Ectodermal cell (in vitro differentiated cells): ENCODE measurements around the gene PEAK3.

Experiments used
- H3K27ac ChIP-seq: 2 replicates; pipeline ENCODE4 v1.7.0; 2013; ENCODE audit warnings: mild to moderate bottlenecking, low read depth, low read length; ENCODE audit not compliant: insufficient read depth, poor library complexity, severe bottlenecking
- H3K27me3 ChIP-seq: 2 replicates; pipeline ENCODE4 v1.7.0; 2013; ENCODE audit warnings: mild to moderate bottlenecking, low read length; ENCODE audit not compliant: insufficient read depth, control insufficient read depth, poor library complexity, severe bottlenecking
- H3K36me3 ChIP-seq: one replicate; pipeline ENCODE4 v1.7.0; 2013; ENCODE audit warnings: low read length; ENCODE audit not compliant: control insufficient read depth, insufficient read depth
- H3K4me1 ChIP-seq: one replicate; pipeline ENCODE4 v1.7.0; 2013; ENCODE audit warnings: low read length; ENCODE audit not compliant: control insufficient read depth, insufficient read depth
- H3K4me3 ChIP-seq: 2 replicates; pipeline ENCODE4 v1.7.0; 2013; ENCODE audit warnings: low read depth, low read length, control low read depth; ENCODE audit not compliant: insufficient read depth
- H3K9me3 ChIP-seq: 2 replicates; pipeline ENCODE4 v1.7.0; 2013; ENCODE audit warnings: mild to moderate bottlenecking, low read length, moderate library complexity; ENCODE audit not compliant: control insufficient read depth
- WGBS, 2 experiments: methylation state at CpG; one replicate each; pipeline ENCODE4 v1.1.7; 2013; ENCODE audit warnings: missing lambda C conversion rate in 2 of 2; 5-methylcytosine and 5-hydroxymethylcytosine counted together

Gene PEAK3

GRCh38 chr19:2325281-2326046, 43.5 kb upstream of the PEAK3 start:
- no peak overlapping the region for H3K27ac ChIP-seq
- H3K4me3 ChIP-seq, result no peak overlapping the region
- H3K27me3 ChIP-seq, result no peaks in the 10 kb centered on the region
- no peaks in the 10 kb centered on the region for H3K36me3 ChIP-seq
- H3K4me1 ChIP-seq, result peaks cover 10% of the 10 kb centered on the region
- 89 to 91% methylated on average over 29 of the region's 29 CpGs for WGBS, 2 experiments
- no peaks in the 10 kb centered on the region for H3K9me3 ChIP-seq

- Histone ChIP-seq H3K4me1 (peaks cover 7% of the 10 kb centered on the region), H3K27me3 (no peaks in the 10 kb centered on the region), H3K27ac (no peak overlapping the region), H3K9me3 (no peaks in the 10 kb centered on the region), H3K36me3 (no peaks in the 10 kb centered on the region), H3K4me3 (no peak overlapping the region)
- 92 to 94% methylated on average over 34 of the region's 34 CpGs for WGBS, 2 experiments
These were observed 42.4 kb upstream of the PEAK3 start for GRCh38 chr19:2324220-2324948.

GRCh38 chr19:2323707-2324106, 41.7 kb upstream of the PEAK3 start:
- 95 to 96% methylated on average over 16 to 19 of the region's 19 CpGs for WGBS, 2 experiments

GRCh38 chr19:2321565-2322283, 39.7 kb upstream of the PEAK3 start:
- H3K9me3 ChIP-seq, result no peaks in the 10 kb centered on the region
- no peak overlapping the region for H3K4me3 ChIP-seq
- peaks cover 1% of the 10 kb centered on the region for H3K4me1 ChIP-seq
- H3K36me3 ChIP-seq, result no peaks in the 10 kb centered on the region
- H3K27ac ChIP-seq, result no peak overlapping the region
- WGBS, 2 experiments, result 94% methylated on average over 39 of the region's 39 CpGs
- no peaks in the 10 kb centered on the region for H3K27me3 ChIP-seq

More at GRCh38 chr19:2323707-2324106, 41.7 kb upstream of the PEAK3 start:
- Histone ChIP-seq H3K4me3 (no peak overlapping the region), H3K27ac (no peak overlapping the region), H3K4me1 (peaks cover 7% of the 10 kb centered on the region), H3K9me3 (no peaks in the 10 kb centered on the region), H3K36me3 (no peaks in the 10 kb centered on the region), H3K27me3 (no peaks in the 10 kb centered on the region)

GRCh38 chr19:2320939-2321338, 39.0 kb upstream of the PEAK3 start:
- Histone ChIP-seq H3K4me3 (no peak overlapping the region), H3K27ac (no peak overlapping the region), H3K4me1 (no peaks in the 10 kb centered on the region), H3K36me3 (no peaks in the 10 kb centered on the region), H3K27me3 (no peaks in the 10 kb centered on the region), H3K9me3 (no peaks in the 10 kb centered on the region)
- WGBS, 2 experiments, result 90 to 92% methylated on average over 12 of the region's 12 CpGs

- 87 to 88% methylated on average over 12 of the region's 12 CpGs for WGBS, 2 experiments
- Histone ChIP-seq H3K27me3 (no peaks in the 10 kb centered on the region), H3K4me3 (no peak overlapping the region), H3K4me1 (no peaks in the 10 kb centered on the region), H3K27ac (no peak overlapping the region), H3K9me3 (no peaks in the 10 kb centered on the region), H3K36me3 (no peaks in the 10 kb centered on the region)
These were observed 38.1 kb upstream of the PEAK3 start for GRCh38 chr19:2320049-2320448.

- no peaks in the 10 kb centered on the region for H3K4me1 ChIP-seq
- 92 to 93% methylated on average over 20 of the region's 20 CpGs for WGBS, 2 experiments
- H3K27me3 ChIP-seq, result no peaks in the 10 kb centered on the region
- no peak overlapping the region for H3K27ac ChIP-seq
- no peak overlapping the region for H3K4me3 ChIP-seq
- H3K36me3 ChIP-seq, result no peaks in the 10 kb centered on the region
- H3K9me3 ChIP-seq, result peaks cover 3% of the 10 kb centered on the region
These were observed 37.6 kb upstream of the PEAK3 start for GRCh38 chr19:2319551-2319950.

GRCh38 chr19:2318923-2319322, 36.9 kb upstream of the PEAK3 start:
- Histone ChIP-seq H3K4me3 (no peak overlapping the region), H3K9me3 (peaks cover 3% of the 10 kb centered on the region), H3K27ac (no peak overlapping the region), H3K4me1 (no peaks in the 10 kb centered on the region), H3K27me3 (no peaks in the 10 kb centered on the region), H3K36me3 (no peaks in the 10 kb centered on the region)
- 94% methylated on average over 5 to 6 of the region's 6 CpGs for WGBS, 2 experiments

GRCh38 chr19:2317756-2318155, 35.8 kb upstream of the PEAK3 start:
- Histone ChIP-seq H3K4me3 (no peak overlapping the region), H3K27me3 (peaks cover 5% of the 10 kb centered on the region), H3K9me3 (peaks cover 3% of the 10 kb centered on the region), H3K4me1 (no peaks in the 10 kb centered on the region), H3K36me3 (no peaks in the 10 kb centered on the region), H3K27ac (no peak overlapping the region)
- WGBS, 2 experiments, result 92 to 94% methylated on average over 25 of the region's 25 CpGs

GRCh38 chr19:2317300-2317699, 35.3 kb upstream of the PEAK3 start:
- Histone ChIP-seq H3K4me1 (no peaks in the 10 kb centered on the region), H3K27me3 (peaks cover 9% of the 10 kb centered on the region), H3K9me3 (peaks cover 3% of the 10 kb centered on the region), H3K36me3 (no peaks in the 10 kb centered on the region), H3K27ac (no peak overlapping the region), H3K4me3 (no peak overlapping the region)
- WGBS, 2 experiments, result 89 to 93% methylated on average over 13 of the region's 13 CpGs
